Stimulated activated CD4-positive, alpha-beta T cell treated with anti-CD3 and anti-CD28 coated beads, Interleukin-12 subunit alpha, Interleukin-12 subunit beta, amount 100 ng/mL, for 48 hours (primary cell): ENCODE measurements around the gene ARHGAP24.

Experiments used
- DNase-seq, 3 donors: peaks; one replicate each; pipeline ENCODE4 v3.0.0-alpha.2; 2020; ENCODE audit warnings: low read depth in 2 of 3, low spot score in 1 of 3

Gene ARHGAP24

DNA sequence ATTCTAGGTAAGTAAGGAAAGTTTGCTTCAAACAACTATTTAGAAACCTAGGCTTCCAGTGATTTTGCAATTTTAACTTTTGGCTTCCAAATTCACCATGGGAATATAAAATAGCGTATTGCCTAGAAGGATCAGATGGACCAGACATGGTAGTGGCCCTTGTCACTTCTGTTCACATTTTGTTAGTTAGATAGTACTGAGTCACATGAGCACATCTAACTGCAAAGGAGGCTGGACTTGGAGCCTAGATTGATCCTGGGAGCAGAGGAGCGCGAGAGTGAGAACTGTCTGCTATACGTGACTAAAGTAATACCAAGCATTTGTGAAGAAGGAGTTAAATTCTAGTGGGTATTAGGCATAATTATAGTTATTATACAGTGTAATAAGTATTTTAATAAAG, 102.4 kb downstream of the ARHGAP24 start:
- no peak for DNase-seq

DNA sequence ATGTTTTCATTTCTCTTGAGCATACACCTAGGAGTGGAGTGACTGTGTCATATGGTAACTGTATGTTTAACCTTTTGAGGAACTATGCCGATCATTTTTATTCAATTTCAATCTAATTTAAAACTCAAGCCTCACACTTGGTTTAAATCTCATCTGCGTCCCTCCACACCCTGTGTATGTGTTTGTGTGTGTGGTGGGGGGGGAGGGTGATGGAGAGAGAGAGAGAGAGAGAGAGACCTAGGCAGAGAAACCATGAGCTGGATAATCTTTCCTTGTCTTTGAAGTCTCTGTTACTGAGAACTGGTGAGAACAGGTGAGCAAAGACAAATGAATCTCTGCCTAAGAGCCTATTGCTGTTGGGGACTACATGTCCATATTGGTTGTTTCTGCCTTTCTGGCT, 105.0 kb downstream of the ARHGAP24 start:
- DNase-seq: no peak

DNA sequence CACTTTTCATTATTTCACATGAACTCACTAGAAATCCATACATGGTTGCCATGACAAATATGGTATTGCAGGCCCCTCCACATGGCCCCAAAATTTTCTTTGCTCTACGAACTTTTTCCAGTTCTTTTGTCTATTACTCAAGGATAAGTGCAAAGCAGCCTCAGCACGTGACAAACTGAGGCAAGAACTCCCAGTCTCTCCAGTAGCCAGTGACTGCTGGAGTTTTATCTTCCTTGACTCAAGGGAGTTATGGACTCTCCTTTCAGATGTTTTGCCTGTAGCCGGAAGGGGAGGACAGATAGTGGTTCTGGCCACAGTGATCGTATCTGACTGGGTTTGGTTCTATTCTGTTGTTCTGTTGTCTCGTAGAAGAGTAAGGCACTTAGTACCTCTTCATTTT, 105.5 kb downstream of the ARHGAP24 start:
- DNase-seq: no peak

DNA sequence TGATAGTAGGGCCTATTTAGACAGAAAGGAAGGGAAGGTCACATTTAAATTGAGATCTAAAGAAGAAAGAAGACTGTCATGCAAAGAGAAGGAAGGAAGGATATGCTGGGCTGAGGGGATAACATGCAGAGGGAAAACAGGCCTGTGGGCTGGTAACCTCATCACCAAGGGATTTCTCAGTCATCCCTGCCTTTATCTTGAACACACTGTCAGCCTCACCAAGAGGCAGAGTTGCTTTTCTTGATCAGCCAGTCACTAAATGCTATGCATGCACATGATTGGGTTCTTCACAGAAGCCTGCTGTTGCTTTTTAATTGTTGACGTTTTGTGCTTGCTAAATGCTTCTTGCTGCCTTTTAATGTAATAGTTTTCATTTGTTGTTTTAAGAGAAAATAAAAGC, 113.0 kb downstream of the ARHGAP24 start:
- DNase-seq: no peak

DNA sequence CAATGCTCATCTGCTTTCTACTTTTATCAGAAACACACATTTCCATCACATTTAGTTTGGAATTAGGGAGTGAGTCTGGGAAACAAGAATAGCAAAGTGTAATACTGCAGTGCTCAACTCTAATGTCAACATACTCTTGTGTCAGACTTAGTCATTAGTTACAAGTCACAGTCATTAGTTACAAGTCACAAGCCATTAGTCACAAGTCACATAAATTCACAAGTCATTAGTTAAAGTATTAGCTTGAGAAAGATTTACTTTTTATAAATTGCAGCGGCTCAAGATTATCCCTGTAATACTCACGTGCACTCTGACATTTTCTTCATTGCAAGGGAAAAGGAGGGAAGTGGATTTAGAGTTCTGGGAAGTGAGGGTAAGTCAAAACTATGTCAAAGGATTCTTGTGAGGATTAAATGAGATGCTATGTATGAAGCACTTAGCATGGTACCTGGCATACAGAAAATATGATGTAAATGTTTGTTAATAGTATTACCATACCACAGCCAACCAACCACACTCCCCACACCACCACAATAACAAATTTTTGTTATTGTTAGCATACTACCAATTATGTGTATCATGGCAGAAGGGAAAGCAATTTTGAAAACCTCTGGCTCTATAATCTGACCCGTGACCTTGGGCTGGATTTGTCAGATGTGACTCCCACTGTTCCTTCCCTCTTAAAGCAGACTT, 116.6 kb downstream of the ARHGAP24 start:
- DNase-seq: no peak

DNA sequence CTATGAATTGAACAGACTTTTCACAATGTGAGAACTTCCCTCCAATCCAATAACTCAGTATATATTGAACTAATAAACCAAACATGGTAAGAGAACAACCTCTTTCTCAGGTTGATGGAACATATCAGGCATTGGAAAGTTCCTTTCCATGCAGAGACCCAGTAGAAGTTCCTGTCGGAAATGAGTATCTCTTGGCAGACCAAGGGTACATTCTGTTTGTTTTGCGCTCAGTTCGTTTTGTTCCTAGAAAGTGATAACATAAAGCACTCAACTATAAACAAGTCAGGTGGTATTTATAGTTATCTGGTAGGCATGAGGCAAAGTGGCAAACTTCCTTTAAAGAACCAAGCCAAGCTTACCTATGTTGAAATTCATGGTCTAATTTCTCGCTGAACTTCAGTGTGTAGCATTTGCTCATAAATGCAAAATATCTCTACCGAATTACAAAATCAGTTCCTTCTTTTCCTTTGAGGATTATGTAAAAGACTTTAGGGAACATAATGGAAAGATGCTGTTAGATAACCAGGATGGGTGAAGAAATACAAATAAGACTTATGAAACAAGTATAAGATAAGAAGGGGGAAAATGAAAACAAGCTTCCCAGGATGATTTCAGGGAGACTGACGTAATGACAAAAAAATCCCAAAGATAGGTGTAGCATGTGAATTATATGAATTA, 120.3 kb downstream of the ARHGAP24 start:
- no peak for DNase-seq

DNA sequence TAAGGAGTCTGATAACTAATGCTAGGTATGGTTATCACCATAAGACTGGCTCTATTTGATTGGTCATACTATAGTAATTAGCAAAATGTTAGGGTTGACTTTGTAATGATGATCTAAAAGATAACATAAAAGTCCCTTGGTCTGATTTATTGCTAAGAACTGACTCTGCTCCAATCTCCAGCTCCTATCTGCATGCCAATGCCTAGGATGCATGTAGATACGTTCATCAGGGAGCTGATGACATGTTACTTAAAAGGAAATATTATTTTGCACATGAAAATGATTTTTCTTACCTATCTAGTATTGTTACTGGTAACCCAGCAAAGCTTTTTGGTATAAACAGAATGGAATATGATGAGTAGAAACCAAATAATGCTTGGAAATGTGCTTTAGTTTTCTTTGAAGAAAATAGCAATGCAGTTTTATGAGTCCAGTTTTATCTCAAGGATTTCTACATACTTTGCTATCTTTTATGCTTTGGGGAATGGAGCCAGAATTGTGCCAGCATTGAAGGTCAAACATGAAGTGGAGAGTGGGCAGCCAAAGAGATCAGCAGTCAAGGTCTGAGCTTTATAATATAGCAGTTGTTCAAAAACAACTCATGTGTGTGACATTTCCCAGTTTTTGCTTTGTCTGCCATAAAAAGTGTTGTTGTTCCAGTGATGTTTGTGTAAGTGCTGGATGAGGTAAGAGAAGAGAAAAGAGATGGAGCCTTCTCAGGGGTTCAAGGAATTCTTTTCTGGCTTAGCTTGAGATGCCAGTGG, 121.0 kb downstream of the ARHGAP24 start:
- DNase-seq: no peak

DNA sequence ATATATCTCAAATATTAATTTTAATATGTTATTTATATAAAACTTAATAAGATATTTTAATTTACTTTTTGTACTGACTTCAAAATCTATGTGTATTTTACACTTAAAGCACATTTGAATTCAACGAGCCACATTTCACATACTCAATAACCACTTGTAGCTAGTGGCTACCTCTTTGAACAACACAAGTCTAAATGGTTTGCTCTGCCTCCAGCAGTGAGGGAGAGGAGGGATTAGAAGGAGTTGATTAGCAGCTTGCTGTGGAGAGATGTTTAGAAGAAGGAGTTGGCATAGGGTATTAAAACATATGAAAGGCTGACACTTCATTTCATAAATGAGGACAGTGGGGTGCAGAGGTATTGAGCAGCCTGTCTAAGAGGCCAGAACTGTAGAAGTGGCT, 124.0 kb downstream of the ARHGAP24 start:
- DNase-seq: no peak

DNA sequence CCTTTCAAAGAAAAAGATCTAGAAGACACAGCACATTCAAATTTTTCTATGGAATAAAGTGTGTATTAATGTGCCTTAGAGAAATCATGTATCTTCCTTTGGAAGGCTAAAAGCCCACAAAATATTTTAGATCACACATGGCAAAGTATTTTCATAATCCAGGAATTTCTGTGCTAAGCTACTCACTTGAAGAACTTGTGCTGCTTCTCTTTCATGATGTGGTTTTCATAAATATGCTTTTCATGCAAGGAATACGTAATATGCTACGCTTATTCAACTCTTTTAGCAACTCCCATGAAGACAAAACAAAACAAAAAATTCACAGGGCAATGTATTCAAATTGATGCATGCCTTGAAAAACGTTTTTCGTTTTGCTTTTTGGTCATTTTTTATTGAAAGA, 125.6 kb downstream of the ARHGAP24 start:
- no peak for DNase-seq

DNA sequence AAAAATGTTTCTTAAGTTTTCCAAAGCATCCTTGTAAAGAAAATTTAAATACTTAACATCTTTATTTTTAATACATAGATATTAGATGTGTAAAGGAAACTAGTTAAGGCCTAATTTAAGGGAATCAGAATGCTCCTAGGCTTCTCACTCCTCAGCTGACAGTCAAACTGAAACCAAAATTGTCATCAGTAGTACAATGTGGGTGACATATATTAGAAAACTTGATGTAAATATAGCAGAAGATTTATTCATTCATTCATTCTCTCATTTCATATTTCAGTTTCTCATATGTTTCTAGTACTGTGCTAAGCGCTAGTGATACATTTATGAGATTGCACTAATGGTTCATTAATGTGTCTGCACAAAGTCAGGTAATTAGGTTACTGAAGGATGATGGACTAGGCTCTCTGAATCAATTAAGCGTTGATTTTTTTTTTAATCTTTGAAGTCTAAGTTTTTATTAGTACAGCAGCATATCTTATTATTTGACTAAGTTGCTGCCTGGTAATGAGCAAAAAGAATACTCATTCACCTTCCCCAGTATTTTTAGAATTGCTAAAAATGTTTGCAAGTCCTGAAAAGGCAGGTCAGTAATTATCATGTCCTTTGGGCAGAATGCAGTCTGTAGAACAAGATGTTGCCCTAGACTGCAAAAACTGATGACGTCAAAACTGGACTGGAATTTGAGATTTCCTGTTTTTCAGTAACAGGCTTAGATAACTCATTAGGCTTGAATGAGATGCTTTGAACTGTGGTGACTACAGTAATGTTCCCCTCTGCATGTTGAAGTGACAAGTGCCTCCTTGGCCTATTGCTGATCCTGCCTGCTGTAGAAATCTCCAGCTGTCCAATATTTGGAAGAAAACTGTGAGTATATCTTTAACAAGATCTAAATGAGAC, 128.7 kb downstream of the ARHGAP24 start:
- no peak for DNase-seq

DNA sequence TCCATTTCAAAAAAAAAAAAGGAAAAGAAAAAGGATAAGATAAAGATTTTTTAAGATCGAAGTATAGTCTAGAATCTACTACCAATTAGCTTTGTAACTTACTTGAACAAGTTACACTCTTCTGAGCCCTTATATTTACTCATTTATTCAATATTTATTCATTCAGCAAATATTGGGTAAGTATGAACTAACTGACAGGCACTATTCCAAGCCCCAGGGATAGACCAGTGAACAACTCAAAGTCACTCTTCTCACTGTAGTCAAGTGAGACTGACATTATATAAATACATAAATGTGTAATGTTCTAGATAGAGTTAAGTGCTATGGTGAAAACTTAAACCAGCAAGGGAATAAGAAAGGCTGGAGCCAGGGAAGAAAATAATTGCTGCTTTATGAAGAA, 131.6 kb downstream of the ARHGAP24 start:
- no peak for DNase-seq

DNA sequence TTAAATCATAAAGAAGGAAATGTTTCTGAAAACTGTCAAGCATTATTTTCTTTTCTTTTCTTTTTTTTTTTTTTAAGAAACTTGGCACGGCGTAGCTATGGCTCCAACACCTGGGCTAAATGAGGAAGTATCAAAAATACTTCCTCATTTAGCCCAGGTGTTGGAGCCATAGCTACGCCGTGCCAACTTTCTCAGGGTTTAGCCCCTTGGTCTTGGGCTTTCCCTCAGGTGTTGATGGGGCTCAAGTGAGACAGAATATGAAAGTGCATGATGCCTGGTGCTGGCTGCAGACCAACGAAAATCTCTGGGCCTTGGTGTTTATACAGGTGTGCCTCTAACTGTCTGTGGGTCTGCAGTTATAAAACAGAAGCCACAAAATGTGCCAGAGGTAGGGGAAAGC, 132.7 kb downstream of the ARHGAP24 start:
- no peak for DNase-seq

DNA sequence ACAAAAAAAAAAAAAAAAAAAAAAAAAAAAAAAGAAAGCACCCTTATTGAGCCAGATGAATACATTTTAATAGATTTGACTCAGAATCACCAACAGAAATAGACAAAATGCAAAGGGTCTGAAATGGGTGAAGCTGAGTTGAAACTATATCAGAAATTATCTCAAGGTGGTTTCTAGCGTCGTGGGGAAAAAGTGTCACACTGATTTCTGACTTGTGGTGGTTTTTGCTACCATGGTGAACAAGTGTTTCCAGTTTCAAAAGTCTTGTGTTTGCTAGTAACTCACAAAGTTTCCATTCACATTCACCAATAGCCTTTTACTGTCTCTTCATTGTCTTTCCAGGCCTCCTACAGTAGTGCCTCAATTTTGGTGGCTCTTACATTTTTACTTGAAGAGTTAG, 135.5 kb downstream of the ARHGAP24 start:
- no peak for DNase-seq

DNA sequence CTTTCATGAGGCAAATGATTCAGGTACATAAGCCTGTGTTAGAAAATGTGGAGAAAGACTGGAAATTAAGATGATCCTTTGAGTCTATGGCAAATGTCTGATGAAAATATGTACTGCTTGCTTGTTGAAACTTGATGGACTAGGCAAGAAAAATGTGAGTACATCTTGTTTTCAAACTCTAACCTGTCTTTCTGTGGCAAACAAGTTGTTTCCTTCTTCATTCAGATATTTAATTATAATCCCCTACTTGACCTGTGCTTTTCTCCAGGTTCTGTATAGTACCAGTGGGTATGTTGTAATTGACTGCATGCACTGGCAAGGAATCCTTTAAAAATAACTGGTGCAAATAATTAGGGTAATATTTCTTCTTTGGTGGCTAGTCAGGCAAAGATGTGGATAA, 136.7 kb downstream of the ARHGAP24 start:
- DNase-seq: no peak

DNA sequence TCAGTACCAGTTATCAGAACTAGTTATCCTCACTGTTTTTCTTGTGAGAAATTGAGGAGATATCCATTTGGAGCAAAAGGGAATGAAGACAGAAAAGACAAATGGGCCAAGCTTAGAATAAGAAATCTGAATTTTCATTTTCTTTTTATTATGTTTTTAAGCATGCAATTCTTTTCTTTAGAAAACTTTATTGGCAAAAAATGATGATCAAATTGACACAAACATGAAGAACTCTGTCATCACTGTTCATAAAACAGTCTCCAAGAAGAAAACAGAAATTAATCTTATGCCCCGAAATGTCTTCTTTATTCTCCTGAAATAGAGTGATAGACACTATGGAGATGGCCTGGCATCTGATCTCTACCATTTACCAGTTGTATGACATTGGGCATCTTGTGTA, 139.0 kb downstream of the ARHGAP24 start:
- DNase-seq: no peak

DNA sequence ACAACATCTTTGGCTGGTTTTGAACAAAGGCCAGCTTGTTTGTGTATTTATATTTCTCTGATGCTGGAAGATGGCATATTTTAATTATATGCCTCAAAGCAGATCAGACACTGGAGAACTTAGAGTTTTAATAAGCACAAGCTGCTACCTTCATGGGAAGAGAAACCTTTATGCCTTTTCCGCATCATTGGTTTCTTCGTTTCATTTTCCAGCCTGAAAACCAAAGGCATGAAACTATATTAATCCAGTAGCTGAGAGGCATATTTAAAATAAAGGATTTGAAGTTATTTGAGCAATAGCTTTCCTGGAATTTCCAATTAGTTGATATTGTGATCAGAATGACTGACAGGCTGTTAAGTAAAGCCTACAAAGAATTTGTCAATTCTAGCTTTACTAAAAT, 141.0 kb downstream of the ARHGAP24 start:
- DNase-seq: no peak

DNA sequence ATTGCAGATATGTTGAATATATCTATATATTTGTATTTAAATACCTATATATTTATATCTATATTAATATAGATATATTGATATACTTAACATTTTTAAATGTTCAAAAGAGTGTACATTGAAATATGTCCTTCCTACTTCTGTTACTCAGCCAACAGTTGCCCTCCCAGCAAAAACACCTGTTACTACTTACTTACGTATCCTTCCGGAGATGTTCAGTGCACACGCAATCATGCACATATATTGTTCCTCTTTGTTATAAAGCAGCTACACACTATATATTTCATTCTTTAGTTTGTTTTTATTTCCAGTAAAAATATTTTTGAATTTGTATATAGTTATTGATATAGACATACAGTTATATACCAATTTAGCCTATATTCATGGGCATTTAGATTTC, 142.3 kb downstream of the ARHGAP24 start:
- no peak for DNase-seq

DNA sequence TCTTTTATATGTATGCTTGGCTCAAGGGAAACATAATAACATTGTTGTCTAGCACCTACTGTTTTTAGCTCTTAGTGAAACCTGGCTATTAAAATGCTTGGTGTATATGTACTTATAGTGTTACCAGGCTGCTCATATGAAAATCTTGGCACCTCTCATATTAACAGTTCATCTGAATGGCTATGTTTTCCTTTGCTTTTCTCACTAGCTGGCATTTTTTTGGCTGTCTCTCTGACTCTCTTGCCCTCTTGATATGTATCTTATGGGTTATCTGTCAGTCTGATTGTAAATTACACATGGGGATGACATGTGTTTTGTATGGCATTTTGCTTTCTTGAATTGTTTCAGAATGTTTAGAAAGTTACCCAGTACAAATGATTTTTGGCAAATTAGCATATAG, 158.0 kb downstream of the ARHGAP24 start:
- DNase-seq: no peak

DNA sequence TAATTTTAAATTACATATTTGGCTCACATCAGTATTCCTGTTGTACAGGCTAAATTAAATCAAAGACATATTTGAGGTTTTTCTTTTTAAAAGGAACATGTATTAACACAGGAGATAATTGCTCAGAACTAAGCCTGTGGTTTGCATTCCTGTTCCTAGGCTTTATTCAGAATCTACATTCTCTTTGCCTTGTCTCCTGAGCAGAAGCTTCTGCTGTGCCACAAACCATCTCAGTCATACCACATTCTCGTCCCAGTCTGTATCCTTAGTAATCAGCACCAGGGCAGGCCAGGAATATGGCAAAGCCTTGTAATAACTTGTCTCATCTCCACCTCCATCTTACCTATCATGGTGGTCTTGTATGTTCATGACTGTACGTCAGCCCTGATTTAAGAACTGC, 162.8 kb downstream of the ARHGAP24 start:
- DNase-seq: no peak

DNA sequence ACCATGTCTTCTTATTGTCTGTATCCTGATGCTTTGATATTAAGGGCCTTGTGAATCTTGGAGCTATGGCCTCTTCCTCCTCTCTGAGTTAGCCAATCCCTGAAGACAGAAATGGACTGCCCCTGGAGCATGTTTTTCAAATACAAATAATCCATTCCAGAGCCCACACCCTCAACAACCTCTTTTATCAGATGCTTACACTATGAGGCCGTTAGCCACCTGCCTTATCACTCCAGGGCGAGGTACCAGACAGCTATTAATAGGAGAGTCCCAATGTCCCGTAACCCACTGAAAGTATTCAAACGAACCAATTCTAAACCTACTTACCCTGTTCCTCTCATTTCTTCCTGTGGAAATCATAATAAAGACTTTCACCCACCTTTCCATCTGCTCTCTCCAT, 165.0 kb downstream of the ARHGAP24 start:
- DNase-seq: no peak

DNA sequence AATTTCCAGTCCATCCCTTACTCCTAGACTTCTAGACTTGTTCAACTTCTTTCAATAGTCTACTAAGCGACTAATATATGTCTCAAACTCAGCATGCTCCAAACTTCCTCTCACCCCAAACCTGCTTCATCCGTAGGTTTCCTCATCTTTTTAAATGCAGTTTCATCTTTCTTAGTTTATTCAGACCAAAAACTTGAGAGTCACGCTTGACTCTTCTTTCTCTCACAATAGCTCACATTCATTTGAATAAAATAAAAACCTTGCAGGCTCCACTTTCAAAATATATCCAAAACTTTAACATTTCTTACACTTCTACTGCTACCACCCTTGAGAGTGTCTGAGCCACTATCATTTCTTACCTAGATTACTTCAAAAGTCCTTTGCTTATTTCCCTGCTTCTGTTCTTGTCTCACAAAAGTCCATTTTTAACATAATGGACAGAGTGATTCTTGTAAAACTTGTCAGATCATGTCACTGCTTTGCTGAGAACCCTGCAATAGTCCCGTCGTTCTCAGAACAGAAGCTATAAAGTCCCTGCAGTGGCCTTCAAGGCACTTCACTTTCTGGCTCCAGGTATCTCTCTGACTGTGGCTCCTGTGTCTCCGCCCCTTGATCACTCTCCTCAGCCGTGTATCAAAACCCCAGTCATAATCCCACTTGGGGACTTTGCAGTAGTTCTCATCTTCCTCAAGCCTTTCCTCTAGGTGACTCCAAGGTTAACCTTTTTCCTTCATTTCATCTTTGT, 167.6 kb downstream of the ARHGAP24 start:
- DNase-seq: no peak
